ENCODE measurements around the gene TSSK6.
A peak's percentile ranks its signal among the peaks of the same experiment; 100 is the strongest.

TSSK6 gene

GRCh38 chr19:19531951-19532805 is 16.8 kb upstream of the TSSK6 start:
- peak; percentile 89 for DNase-seq
- Mint-ChIP-seq H3K27me3 (peaks cover 12% of the 10 kb centered on the region), H3K4me3 (no peak overlapping the region), H3K36me3 (peaks cover 14% of the 10 kb centered on the region), H3K4me1 (peaks cover 12% of the 10 kb centered on the region), H3K9me3 (no peaks in the 10 kb centered on the region), H3K27ac (peak overlapping the region; percentile 53)
- CTCF ChIA-PET: interaction anchor here (0.7 to 3.0 kb wide), 24 partner anchors 9 to 428 kb away, joined by 3 to 38 read pairs (median 3); partner anchors contain the start of genes GMIP, NDUFA13 and TSSK6

- no peaks in the 10 kb centered on the region for H3K9me3 Mint-ChIP-seq
- CTCF ChIA-PET: interaction anchor here (1.0 to 3.0 kb wide), 5 partner anchors 23 to 119 kb away, joined by 3 to 38 read pairs (median 5); partner anchors contain the start of gene GMIP
- H3K27ac Mint-ChIP-seq: peak overlapping the region; percentile 77
Measured at GRCh38 chr19:19530889-19531288, 15.5 kb upstream of the TSSK6 start.

DNA sequence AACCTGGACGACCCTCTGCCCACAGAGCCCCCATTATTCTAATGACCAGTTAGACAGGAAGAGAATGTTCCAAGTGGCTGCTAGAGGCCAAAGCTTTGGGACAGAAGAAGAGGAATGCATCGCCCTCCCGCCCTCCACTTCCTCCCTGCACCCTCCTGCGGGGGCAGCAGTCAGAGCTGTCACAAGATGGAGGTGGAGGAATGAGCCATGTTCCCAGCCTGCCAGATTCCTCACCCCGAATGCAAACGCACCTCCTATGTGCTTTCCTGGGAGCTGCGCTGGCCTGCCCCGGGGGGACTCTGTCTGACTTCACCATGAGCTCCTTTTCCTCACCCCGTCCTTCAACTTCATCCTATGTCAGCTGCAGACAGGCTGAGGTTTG is 15.1 kb upstream of the TSSK6 start:
- H3K4me3 Mint-ChIP-seq: no peak overlapping the region
- peaks cover 21% of the 10 kb centered on the region for H3K36me3 Mint-ChIP-seq
- CTCF ChIA-PET: interaction anchor here (1.2 to 3.0 kb wide), 2 partner anchors 23 to 114 kb away, joined by 3 to 32 read pairs; no protein-coding TSS in a partner anchor
- H3K9me3 Mint-ChIP-seq: no peaks in the 10 kb centered on the region
- H3K27ac Mint-ChIP-seq: peak overlapping the region; percentile 77
- H3K4me1 Mint-ChIP-seq: peaks cover 11% of the 10 kb centered on the region
- DNase-seq: no peak
- no peaks in the 10 kb centered on the region for H3K27me3 Mint-ChIP-seq

More at GRCh38 chr19:19530889-19531288, 15.5 kb upstream of the TSSK6 start:
- no peaks in the 10 kb centered on the region for H3K27me3 Mint-ChIP-seq
- H3K4me1 Mint-ChIP-seq: peaks cover 11% of the 10 kb centered on the region
- peaks cover 21% of the 10 kb centered on the region for H3K36me3 Mint-ChIP-seq
- DNase-seq: no peak
- no peak overlapping the region for H3K4me3 Mint-ChIP-seq

DNA sequence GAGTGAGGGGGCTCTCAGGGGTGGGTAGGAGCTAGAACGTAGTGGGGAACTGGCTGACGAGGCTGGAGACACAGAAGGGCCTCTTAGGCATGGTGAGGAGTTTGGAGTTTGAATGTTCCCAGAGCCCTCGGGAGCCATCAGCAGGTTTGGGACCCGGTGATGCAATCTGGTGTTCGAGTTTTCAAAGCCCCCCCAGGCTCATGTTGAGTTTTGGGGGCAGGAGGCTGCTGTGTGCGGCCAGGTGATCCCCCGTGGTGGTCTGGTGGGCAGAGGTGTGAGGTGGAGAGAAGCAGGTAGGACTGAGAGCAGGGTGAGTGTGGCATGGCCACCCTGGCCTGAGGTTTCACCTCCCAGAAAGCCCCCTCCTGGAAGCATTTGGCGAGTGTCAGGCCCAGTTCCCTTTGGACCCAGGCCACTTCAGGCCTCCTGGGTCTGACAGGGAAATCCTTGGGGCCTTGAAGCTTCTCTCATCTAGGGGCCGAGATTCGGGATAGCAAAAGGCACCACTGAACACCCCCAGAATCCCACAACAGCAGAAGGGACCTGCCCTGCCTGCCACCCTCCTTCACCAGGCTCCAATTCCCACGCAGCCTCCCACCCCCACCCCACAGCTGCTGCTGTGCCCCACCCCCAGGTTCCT is 14.6 kb upstream of the TSSK6 start:
- Mint-ChIP-seq H3K4me3 (no peak overlapping the region), H3K9me3 (no peaks in the 10 kb centered on the region), H3K27ac (no peak overlapping the region), H3K27me3 (no peaks in the 10 kb centered on the region), H3K4me1 (peaks cover 11% of the 10 kb centered on the region), H3K36me3 (peaks cover 21% of the 10 kb centered on the region)
- no peak for DNase-seq
- CTCF ChIA-PET: interaction anchor here (1.2 kb wide), 2 partner anchors 115 to 134 kb away, joined by 3 read pairs; partner anchors contain the start of gene ATP13A1

GRCh38 chr19:19528721-19529490 is 13.6 kb upstream of the TSSK6 start, which contains the start of gene YJEFN3:
TSS of gene YJEFN3 (plus strand) at chr19:19528911. CDS start at chr19:19528933, 22 bp downstream.
- Mint-ChIP-seq H3K36me3 (peaks cover 26% of the 10 kb centered on the region), H3K4me3 (no peak within 1 kb of the TSS), H3K27ac (no peak within 1 kb of the TSS), H3K4me1 (peaks cover 12% of the 10 kb centered on the region), H3K27me3 (no peaks in the 10 kb centered on the region), H3K9me3 (no peaks in the 10 kb centered on the region)
- DNase-seq: no peak
- CTCF ChIA-PET: interaction anchor here (0.7 to 1.2 kb wide), 2 partner anchors 25 to 135 kb away, joined by 3 read pairs; partner anchors contain the start of gene ATP13A1

DNA sequence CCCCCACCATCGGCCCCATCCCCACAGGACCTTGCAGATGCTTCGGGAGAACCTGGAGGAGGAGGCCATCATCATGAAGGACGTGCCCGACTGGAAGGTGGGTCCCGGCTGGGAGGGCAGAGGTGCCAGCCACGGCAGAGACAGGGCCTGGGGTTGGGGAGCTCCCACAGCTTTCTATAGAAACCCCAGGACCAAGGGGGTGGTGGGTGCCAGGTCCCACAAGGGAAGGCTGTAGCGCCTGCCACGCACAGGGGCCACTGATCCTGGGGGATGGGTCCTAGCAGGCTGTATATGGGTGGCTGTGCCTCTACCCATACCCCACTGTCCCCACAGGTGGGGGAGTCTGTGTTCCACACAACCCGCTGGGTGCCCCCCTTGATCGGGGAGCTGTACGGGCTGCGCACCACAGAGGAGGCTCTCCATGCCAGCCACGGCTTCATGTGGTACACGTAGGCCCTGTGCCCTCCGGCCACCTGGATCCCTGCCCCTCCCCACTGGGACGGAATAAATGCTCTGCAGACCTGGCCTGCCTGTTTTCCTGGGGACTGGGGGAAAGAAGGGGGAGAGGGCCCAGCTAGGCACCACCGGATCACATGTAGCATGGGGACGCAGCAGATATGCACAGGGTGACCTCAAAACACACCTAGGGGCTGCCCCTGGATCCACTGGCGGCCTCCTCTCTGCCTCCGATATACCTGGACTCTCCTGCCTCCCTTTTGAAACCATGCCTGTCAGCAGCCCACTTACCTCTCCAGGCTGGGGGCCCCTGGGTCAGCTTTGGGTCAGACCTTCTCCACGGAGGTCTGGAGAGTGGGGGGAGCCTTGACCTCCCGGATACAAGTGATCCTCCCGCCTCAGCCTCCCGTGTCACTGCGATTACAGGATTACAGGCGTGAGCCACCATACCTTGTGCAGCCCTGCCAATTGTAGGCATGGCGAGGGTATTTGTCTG is 12.6 kb upstream of the TSSK6 start:
- H3K27ac Mint-ChIP-seq: no peak overlapping the region
- no peaks in the 10 kb centered on the region for H3K9me3 Mint-ChIP-seq
- CTCF ChIA-PET: no interaction called here
- no peaks in the 10 kb centered on the region for H3K27me3 Mint-ChIP-seq
- DNase-seq: no peak
- peaks cover 29% of the 10 kb centered on the region for H3K36me3 Mint-ChIP-seq
- H3K4me1 Mint-ChIP-seq: peaks cover 13% of the 10 kb centered on the region
- H3K4me3 Mint-ChIP-seq: no peak overlapping the region

GRCh38 chr19:19527371-19527656 is 12.0 kb upstream of the TSSK6 start:
- no peak overlapping the region for H3K27ac Mint-ChIP-seq
- H3K4me3 Mint-ChIP-seq: no peak overlapping the region
- H3K36me3 Mint-ChIP-seq: peaks cover 31% of the 10 kb centered on the region
- H3K27me3 Mint-ChIP-seq: no peaks in the 10 kb centered on the region
- peaks cover 15% of the 10 kb centered on the region for H3K4me1 Mint-ChIP-seq
- H3K9me3 Mint-ChIP-seq: no peaks in the 10 kb centered on the region
- CTCF ChIA-PET: no interaction called here
- DNase-seq: no peak

GRCh38 chr19:19526581-19527370 is 11.4 kb upstream of the TSSK6 start:
- H3K36me3 Mint-ChIP-seq: peaks cover 29% of the 10 kb centered on the region
- no peaks in the 10 kb centered on the region for H3K27me3 Mint-ChIP-seq
- no peak for DNase-seq
- peaks cover 12% of the 10 kb centered on the region for H3K4me1 Mint-ChIP-seq
- H3K27ac Mint-ChIP-seq: no peak overlapping the region
- H3K4me3 Mint-ChIP-seq: no peak overlapping the region
- CTCF ChIA-PET: no interaction called here
- no peaks in the 10 kb centered on the region for H3K9me3 Mint-ChIP-seq

GRCh38 chr19:19525611-19526380 is 10.4 kb upstream of the TSSK6 start:
- Mint-ChIP-seq H3K27ac (no peak overlapping the region), H3K4me3 (no peak overlapping the region), H3K4me1 (peaks cover 15% of the 10 kb centered on the region), H3K36me3 (peaks cover 32% of the 10 kb centered on the region), H3K27me3 (no peaks in the 10 kb centered on the region), H3K9me3 (no peaks in the 10 kb centered on the region)
- CTCF ChIA-PET: interaction anchor here (1.2 kb wide), 1 partner anchor 10 kb away, joined by 3 read pairs; no protein-coding TSS in a partner anchor
- no peak for DNase-seq

GRCh38 chr19:19524053-19524452 is 8.7 kb upstream of the TSSK6 start:
- CTCF ChIA-PET: interaction anchor here (1.1 kb wide), 1 partner anchor 8 kb away, joined by 3 read pairs; no protein-coding TSS in a partner anchor
- no peak overlapping the region for H3K27ac Mint-ChIP-seq
- H3K4me3 Mint-ChIP-seq: no peak overlapping the region
- no peaks in the 10 kb centered on the region for H3K27me3 Mint-ChIP-seq
- DNase-seq: no peak
- H3K36me3 Mint-ChIP-seq: peaks cover 46% of the 10 kb centered on the region
- no peaks in the 10 kb centered on the region for H3K9me3 Mint-ChIP-seq
- peaks cover 26% of the 10 kb centered on the region for H3K4me1 Mint-ChIP-seq

GRCh38 chr19:19523177-19523576 is 7.8 kb upstream of the TSSK6 start:
- Mint-ChIP-seq H3K9me3 (no peaks in the 10 kb centered on the region), H3K4me1 (peaks cover 28% of the 10 kb centered on the region), H3K27ac (no peak overlapping the region), H3K4me3 (no peak overlapping the region), H3K27me3 (no peaks in the 10 kb centered on the region), H3K36me3 (peaks cover 45% of the 10 kb centered on the region)
- CTCF ChIA-PET: interaction anchor here (0.8 to 1.1 kb wide), 2 partner anchors 9 to 11 kb away, joined by 3 read pairs; no protein-coding TSS in a partner anchor
- DNase-seq: no peak

GRCh38 chr19:19520989-19521388 is 5.6 kb upstream of the TSSK6 start:
- Mint-ChIP-seq H3K9me3 (no peaks in the 10 kb centered on the region), H3K4me1 (peaks cover 41% of the 10 kb centered on the region), H3K4me3 (no peak overlapping the region), H3K27me3 (no peaks in the 10 kb centered on the region), H3K36me3 (peaks cover 38% of the 10 kb centered on the region), H3K27ac (no peak overlapping the region)
- DNase-seq: no peak
- CTCF ChIA-PET: no interaction called here

All from activated naive CD4-positive, alpha-beta T cell treated with anti-CD3 and anti-CD28 coated beads, Interleukin-2, amount 10 ng/mL, durations not matched to agents 7 days and 5 days (primary cell).